ENCODE measurements around the gene PHF20.
"Not testable (repeated sequence)": the region's sequence is repeated elsewhere in the genome, so short reads cannot be mapped to it uniquely, and the experiment has no call there.

PHF20 gene

GRCh38 chr20:35771689-35772562 lies at the start of gene PHF20:
PHF20 (plus strand) TSS chr20:35772015; CDS start chr20:35801523, 29,508 bp downstream.
- FAIRE-seq, result no peak

GRCh38 chr20:35723275-35723639 lies 48.6 kb upstream of the PHF20 start:
- FAIRE-seq, result not testable (repeated sequence)

GRCh38 chr20:35723652-35724320 lies 48.0 kb upstream of the PHF20 start:
- FAIRE-seq, result not testable (repeated sequence)

- FAIRE-seq, result no peak
These were observed 47.2 kb upstream of the PHF20 start for GRCh38 chr20:35724321-35725230.

GRCh38 chr20:35726842-35727711 lies 44.7 kb upstream of the PHF20 start:
- FAIRE-seq, result no peak

GRCh38 chr20:35729283-35729807 lies 42.5 kb upstream of the PHF20 start:
- FAIRE-seq, result no peak

GRCh38 chr20:35729836-35730582 lies 41.8 kb upstream of the PHF20 start:
- no peak for FAIRE-seq

- FAIRE-seq, result no peak
These were observed 41.0 kb upstream of the PHF20 start for GRCh38 chr20:35730583-35731468.

GRCh38 chr20:35731469-35731788 lies 40.4 kb upstream of the PHF20 start:
- no peak for FAIRE-seq

GRCh38 chr20:35731862-35732643 lies 39.8 kb upstream of the PHF20 start:
- no peak for FAIRE-seq

GRCh38 chr20:35732644-35732982 lies 39.2 kb upstream of the PHF20 start:
- no peak for FAIRE-seq

- FAIRE-seq, result no peak
These were observed 37.4 kb upstream of the PHF20 start for GRCh38 chr20:35734374-35734773.

- FAIRE-seq, result no peak
These were observed 36.8 kb upstream of the PHF20 start for GRCh38 chr20:35734777-35735649.

GRCh38 chr20:35735826-35736470 lies 35.9 kb upstream of the PHF20 start:
- FAIRE-seq, result no peak

GRCh38 chr20:35737865-35738333 lies 33.9 kb upstream of the PHF20 start:
- FAIRE-seq, result no peak

- FAIRE-seq, result no peak
These were observed 33.2 kb upstream of the PHF20 start for GRCh38 chr20:35738410-35739179.

Measured in TTC549 (cell line).